ENCODE measurements around the gene CPNE1.

CPNE1 gene

GRCh38 chr20:35630636-35631035, 34.1 kb downstream of the CPNE1 start:
- no peak for ATAC-seq
- TF ChIP-seq SNAI2 (CRISPR knock-in tag; IDR thresholded peaks at IDR 0.05) = no peak
- TF ChIP-seq ZFP3 (CRISPR knock-in tag; IDR thresholded peaks at IDR 0.05) = no peak
- no peak for TF ChIP-seq CSDC2 (CRISPR knock-in tag; IDR thresholded peaks at IDR 0.05)
- no peak for TF ChIP-seq ZNF70 (CRISPR knock-in tag; IDR thresholded peaks at IDR 0.05)
- no peak for TF ChIP-seq TOX (CRISPR knock-in tag; IDR thresholded peaks at IDR 0.05; ENCODE audit: borderline replicate concordance)
- no peak for TF ChIP-seq PPARA (CRISPR knock-in tag; IDR thresholded peaks at IDR 0.05; ENCODE audit: borderline replicate concordance)
- TF ChIP-seq CREB5 (CRISPR knock-in tag; IDR thresholded peaks at IDR 0.05; ENCODE audit: low read depth) = no peak
- TF ChIP-seq ESRRG (CRISPR knock-in tag; IDR thresholded peaks at IDR 0.05) = no peak
- TF ChIP-seq BACH2 (CRISPR knock-in tag; IDR thresholded peaks at IDR 0.05; ENCODE audit: borderline replicate concordance) = no peak
- no peak for TF ChIP-seq CSRNP3 (CRISPR knock-in tag; IDR thresholded peaks at IDR 0.05)
- no peak for TF ChIP-seq ARNTL (CRISPR knock-in tag; IDR thresholded peaks at IDR 0.05; ENCODE audit: borderline replicate concordance, low read depth)
- no peak for TF ChIP-seq ZC3H10 (CRISPR knock-in tag; IDR thresholded peaks at IDR 0.05)
- TF ChIP-seq PATZ1 (CRISPR knock-in tag; IDR thresholded peaks at IDR 0.05; ENCODE audit: borderline replicate concordance) = no peak
- no peak for TF ChIP-seq POU6F1 (CRISPR knock-in tag; IDR thresholded peaks at IDR 0.05; ENCODE audit: borderline replicate concordance, low read depth)
- no peak for TF ChIP-seq ZFP30 (CRISPR knock-in tag; IDR thresholded peaks at IDR 0.05)
- TF ChIP-seq ZNF565 (CRISPR knock-in tag; conservative IDR thresholded peaks at IDR 0.05; ENCODE audit: low read depth) = no peak
- no peak for TF ChIP-seq TCF4 (CRISPR knock-in tag; IDR thresholded peaks at IDR 0.05; ENCODE audit: borderline replicate concordance)
- no peak for TF ChIP-seq OSR1 (CRISPR knock-in tag; IDR thresholded peaks at IDR 0.05)

- no peak for ATAC-seq
Measured at GRCh38 chr20:35629427-35630145, 35.1 kb downstream of the CPNE1 start.

More at GRCh38 chr20:35629427-35630145, 35.1 kb downstream of the CPNE1 start:
- TF ChIP-seq GLIS3 (CRISPR knock-in tag; IDR thresholded peaks at IDR 0.05) (no peak), SNAI2 (CRISPR knock-in tag; IDR thresholded peaks at IDR 0.05) (no peak), ZC3H10 (CRISPR knock-in tag; IDR thresholded peaks at IDR 0.05) (no peak), CREB5 (CRISPR knock-in tag; IDR thresholded peaks at IDR 0.05; ENCODE audit: low read depth) (no peak), CSRNP3 (CRISPR knock-in tag; IDR thresholded peaks at IDR 0.05) (no peak), CSDC2 (CRISPR knock-in tag; IDR thresholded peaks at IDR 0.05) (no peak), ZNF70 (CRISPR knock-in tag; IDR thresholded peaks at IDR 0.05) (no peak), ARNTL (CRISPR knock-in tag; IDR thresholded peaks at IDR 0.05; ENCODE audit: borderline replicate concordance, low read depth) (no peak), RARB (CRISPR knock-in tag; IDR thresholded peaks at IDR 0.05) (no peak), TOX (CRISPR knock-in tag; IDR thresholded peaks at IDR 0.05; ENCODE audit: borderline replicate concordance) (no peak), TCF4 (CRISPR knock-in tag; IDR thresholded peaks at IDR 0.05; ENCODE audit: borderline replicate concordance) (no peak), POU6F1 (CRISPR knock-in tag; IDR thresholded peaks at IDR 0.05; ENCODE audit: borderline replicate concordance, low read depth) (no peak), ZFP3 (CRISPR knock-in tag; IDR thresholded peaks at IDR 0.05) (no peak), PPARA (CRISPR knock-in tag; IDR thresholded peaks at IDR 0.05; ENCODE audit: borderline replicate concordance) (no peak)

Data from SK-N-SH treated with all-trans-retinoic acid at 6 μM for 48 hours (cell line).